T-helper 2 cell treated with Interferon-gamma antibody and Interleukin-4, amounts not matched to agents 5 μg/mL and 100 μg/mL, for 36 hours (primary cell): ENCODE data around the gene AVP.
"Not testable (repeated sequence)": the region's sequence is repeated elsewhere in the genome, so short reads cannot be mapped to it uniquely, and the experiment has no call there.

Source experiments
- DNase-seq: peaks from one replicate; pipeline ENCODE4 v3.0.0; 2021; ENCODE audit warnings: low spot score
- H3K27ac Mint-ChIP-seq: one replicate; pipeline ENCODE4 v1.8.0; 2021; ENCODE audit warnings: mild to moderate bottlenecking, mixed read lengths
- H3K27me3 Mint-ChIP-seq: one replicate; pipeline ENCODE4 v1.8.0; 2021; ENCODE audit warnings: low read depth, mixed read lengths
- H3K36me3 Mint-ChIP-seq: one replicate; pipeline ENCODE4 v1.8.0; 2021; ENCODE audit warnings: low read depth, mixed read lengths
- H3K4me1 Mint-ChIP-seq: one replicate; pipeline ENCODE4 v1.8.0; 2021; ENCODE audit warnings: low read depth, mixed read lengths
- H3K4me3 Mint-ChIP-seq: one replicate; pipeline ENCODE4 v1.8.0; 2022; ENCODE audit warnings: mild to moderate bottlenecking, moderate library complexity, mixed read lengths
- H3K9me3 Mint-ChIP-seq: one replicate; pipeline ENCODE4 v1.8.0; 2021; ENCODE audit warnings: mixed read lengths

The AVP gene

DNA sequence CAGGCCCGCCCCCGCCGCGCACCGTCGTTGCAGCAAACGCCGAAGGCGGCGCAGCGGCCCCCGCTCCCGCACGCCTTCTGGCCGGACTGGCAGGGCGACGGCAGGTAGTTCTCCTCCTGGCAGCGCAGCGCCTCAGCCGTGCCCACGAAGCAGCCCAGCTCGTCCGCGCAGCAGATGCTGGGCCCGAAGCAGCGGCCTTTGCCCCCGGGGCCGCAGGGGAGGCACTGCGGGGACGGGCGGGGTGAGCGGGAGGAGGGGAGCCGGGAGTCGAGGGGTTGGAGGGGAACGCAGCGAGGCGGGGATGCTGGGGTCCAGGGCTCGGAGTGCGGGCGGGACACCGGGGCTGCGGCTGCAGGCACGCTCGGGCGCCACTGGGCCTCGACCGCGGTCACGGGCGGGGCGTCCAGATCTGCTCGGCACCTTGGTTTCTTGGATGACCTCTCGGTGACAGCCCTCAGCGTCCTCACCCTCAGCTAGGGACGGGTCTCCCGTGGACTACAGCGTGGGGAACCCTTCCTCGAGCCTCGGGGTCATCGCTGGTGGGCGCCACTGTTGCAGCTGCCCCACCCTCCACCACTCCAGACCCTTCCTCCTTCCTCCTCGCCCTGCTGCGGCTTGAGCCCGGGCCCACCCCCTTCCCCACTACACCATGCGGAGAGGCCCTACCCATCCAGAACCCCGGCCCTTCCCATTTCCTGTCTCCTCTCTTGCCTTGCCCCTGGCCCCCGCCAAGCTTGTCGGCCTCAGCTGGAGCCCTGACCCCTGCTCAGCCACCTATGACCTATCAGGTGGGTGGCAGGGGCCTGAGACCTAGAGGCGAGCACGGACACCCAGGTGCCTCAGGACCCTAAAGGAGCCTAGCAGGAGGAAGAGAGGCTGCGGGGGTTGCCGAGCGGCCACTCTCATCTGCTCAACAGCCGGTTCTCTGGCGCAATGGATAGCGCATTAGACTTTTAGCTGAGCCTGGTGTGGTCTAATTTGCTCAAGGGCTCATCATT is 1.3 kb downstream of the AVP start:
- H3K36me3 Mint-ChIP-seq = no peaks in the 10 kb centered on the region
- peaks cover 49% of the 10 kb centered on the region for H3K27me3 Mint-ChIP-seq
- no peak overlapping the region for H3K27ac Mint-ChIP-seq
- no peak for DNase-seq
- H3K4me3 Mint-ChIP-seq = peak overlapping the region; percentile 41
- peaks cover 5% of the 10 kb centered on the region for H3K4me1 Mint-ChIP-seq
- H3K9me3 Mint-ChIP-seq = no peaks in the 10 kb centered on the region

DNA sequence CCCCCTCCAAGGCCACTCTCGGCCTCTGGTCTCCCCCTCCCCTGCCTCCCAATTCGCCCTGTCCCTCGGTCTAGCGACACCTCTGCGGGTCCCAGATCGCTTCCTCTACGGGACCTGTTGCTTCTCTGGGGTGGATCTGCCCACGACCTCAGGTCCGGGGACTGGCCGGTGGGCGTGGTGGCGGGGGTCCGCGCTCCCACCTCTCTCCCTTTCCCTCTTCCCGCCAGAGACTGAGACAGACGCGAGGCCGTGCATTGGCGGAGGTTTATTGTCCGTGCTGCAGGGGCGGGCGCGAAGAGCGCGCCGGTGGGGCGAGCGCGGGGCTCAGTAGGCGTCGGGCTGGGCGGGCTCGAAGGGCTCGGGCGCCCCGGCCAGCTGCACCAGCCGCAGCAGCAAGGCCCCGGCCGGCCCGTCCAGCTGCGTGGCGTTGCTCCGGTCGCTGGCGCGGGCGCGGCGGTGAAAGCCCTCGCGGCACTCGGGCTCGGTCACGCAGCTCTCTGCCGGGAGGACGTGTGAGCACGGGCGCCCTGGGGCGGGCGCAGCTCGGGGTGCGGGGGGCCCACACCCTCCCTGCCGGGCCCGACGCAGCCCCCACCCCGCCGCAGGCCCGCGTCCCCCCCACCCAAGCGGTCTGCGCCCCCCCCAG is 2.1 kb downstream of the AVP start:
- H3K27me3 Mint-ChIP-seq = peaks cover 49% of the 10 kb centered on the region

DNA sequence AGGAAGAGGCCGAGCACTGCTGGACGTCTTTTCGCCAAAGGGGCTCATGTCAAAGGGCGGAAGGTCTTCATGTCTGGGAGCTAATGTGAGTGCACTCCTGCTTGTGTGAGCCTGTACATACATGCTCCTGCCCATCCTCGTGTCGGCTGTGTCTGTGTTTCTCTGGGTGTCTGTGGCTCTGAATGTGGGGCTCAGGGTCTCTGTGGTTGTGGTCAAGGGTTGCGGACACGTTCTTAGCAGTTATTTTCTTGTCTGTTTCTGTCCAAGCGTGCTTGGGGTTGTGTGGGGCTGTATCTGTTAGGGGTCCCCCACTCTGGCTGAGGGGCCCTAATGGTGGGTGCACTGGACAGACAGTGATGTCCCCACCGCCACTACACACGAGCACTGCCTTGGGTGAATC is 2.9 kb downstream of the AVP start:
- Mint-ChIP-seq H3K36me3 (peaks cover 2% of the 10 kb centered on the region), H3K9me3 (peaks cover 5% of the 10 kb centered on the region), H3K27ac (no peak overlapping the region), H3K4me1 (peaks cover 16% of the 10 kb centered on the region), H3K27me3 (peaks cover 49% of the 10 kb centered on the region), H3K4me3 (peak overlapping the region; percentile 57)
- DNase-seq = no peak

More for the DNA sequence above, 2.1 kb downstream of the AVP start:
- Mint-ChIP-seq H3K27ac (no peak overlapping the region), H3K4me3 (peak overlapping the region; percentile 57), H3K9me3 (peaks cover 5% of the 10 kb centered on the region), H3K36me3 (peaks cover 2% of the 10 kb centered on the region), H3K4me1 (peaks cover 11% of the 10 kb centered on the region)
- DNase-seq = no peak

DNA sequence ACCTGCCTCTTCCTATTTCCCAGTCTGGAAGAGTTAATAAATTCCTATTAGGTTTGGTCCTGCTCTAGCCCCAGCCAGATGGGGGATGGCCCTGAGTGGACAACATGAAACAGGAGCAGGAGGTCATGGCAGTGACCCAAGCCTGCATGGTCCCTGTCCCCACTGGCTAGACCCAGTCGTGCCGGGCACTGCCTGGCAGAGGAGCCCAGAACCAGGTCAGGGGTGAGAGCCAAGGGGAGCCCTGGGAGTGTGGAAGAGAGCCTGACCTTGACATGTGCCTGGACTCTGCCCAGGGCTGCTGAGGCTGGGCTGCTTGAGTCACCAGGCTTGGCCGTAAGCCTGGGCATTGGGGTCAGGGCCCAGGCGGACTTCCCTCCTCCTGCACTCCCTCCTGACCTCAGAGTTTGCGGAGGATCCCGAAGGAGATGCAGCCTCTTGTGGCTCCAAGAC is 3.6 kb downstream of the AVP start:
- Mint-ChIP-seq H3K4me3 (no peak overlapping the region), H3K9me3 (peaks cover 5% of the 10 kb centered on the region), H3K4me1 (peaks cover 16% of the 10 kb centered on the region), H3K36me3 (peaks cover 2% of the 10 kb centered on the region), H3K27me3 (peaks cover 49% of the 10 kb centered on the region), H3K27ac (no peak overlapping the region)
- DNase-seq = no peak

DNA sequence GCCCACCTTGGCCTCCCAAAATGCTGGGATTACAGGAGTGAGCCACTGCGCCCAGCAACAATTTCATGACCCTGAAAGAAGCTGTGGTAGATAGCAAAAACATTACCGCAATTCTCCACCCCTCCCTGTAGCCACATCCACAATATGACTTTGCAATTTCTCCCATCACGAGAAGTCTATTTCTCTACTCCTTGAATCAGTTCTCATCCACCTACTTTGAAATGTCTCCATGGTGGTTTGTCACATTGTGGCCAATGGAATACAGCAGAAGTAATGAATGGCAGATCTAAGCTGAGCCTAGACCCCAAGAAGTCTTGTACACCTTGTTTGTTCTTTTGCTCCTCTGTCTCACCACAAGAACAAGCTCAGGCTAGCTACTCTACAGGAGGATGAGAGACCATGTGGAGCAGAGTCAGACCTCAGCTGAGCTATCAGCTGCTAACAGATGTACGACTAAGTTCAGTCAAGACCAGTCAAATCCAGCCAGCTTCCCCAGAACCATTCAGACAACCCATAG is 6.8 kb downstream of the AVP start:
- Mint-ChIP-seq H3K36me3 (peaks cover 2% of the 10 kb centered on the region), H3K4me1 (peaks cover 24% of the 10 kb centered on the region), H3K4me3 (peak overlapping the region; percentile 44), H3K9me3 (peaks cover 5% of the 10 kb centered on the region), H3K27ac (peak overlapping the region; percentile 78), H3K27me3 (peaks cover 29% of the 10 kb centered on the region)
- DNase-seq = no peak

DNA sequence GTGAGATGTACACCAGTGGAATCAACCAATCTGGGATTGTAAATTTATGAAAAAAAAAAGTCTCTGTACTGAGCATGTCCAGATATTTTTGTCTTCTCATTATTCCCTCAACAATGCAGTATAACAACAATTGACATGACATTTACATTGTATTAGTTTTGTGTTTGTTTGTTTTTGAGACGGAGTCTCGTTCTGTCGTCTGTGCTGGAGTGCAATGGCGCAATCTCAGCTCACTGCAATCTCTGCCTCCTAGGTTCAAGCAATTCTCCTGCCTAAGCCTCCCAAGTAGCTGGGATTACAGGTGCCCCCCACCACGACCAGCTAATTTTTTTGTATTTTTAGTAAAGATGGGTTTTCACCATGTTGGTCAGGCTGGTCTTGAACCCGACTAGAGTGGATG is 9.2 kb downstream of the AVP start:
- Mint-ChIP-seq H3K4me1 (peaks cover 30% of the 10 kb centered on the region), H3K27me3 (peaks cover 14% of the 10 kb centered on the region)
- not testable (repeated sequence) for H3K9me3 Mint-ChIP-seq, DNase-seq, H3K4me3 Mint-ChIP-seq, H3K27ac Mint-ChIP-seq, H3K36me3 Mint-ChIP-seq

DNA sequence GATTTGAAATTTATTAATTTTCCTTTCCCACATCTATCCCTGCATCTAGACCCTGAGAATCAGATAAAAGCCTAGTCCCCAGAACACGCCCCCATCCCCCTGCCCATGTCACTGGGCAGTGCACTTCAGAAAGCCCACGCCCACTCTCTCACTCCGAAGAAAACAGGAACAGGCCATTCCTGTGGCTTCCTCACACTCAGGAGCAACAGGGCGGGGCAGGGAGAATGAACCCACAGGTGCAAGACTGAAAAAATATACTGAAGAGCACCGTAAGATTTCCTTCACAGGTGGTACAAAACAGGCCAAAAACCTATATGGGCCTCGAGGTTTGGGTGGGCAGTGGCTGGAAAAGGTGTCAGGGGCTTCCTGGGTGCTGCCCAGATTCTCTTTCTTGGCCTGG is 9.7 kb downstream of the AVP start:
- no peak for DNase-seq
- H3K9me3 Mint-ChIP-seq = peaks cover 5% of the 10 kb centered on the region
- peaks cover 4% of the 10 kb centered on the region for H3K36me3 Mint-ChIP-seq
- peak overlapping the region; percentile 5 for H3K4me3 Mint-ChIP-seq
- H3K27me3 Mint-ChIP-seq = peaks cover 9% of the 10 kb centered on the region
- H3K27ac Mint-ChIP-seq = no peak overlapping the region
- peaks cover 30% of the 10 kb centered on the region for H3K4me1 Mint-ChIP-seq

DNA sequence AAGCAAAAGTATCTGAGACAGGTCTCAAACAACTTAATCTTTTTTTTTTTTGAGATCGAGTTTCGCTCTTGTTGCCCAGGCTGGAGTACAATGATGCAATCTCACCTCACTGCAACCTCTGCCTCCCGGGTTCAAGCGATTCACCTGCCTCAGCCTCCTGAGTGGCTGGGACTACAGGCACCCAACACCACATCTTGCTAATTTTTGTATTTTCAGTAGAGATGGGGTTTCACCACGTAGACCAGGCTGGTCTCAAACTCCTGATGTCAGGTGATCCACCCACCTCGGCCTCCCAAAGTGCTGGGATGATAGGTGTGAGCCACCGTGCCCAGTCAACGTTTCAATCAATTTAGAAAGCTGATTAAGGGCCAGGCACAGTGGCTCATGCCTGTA is 11.3 kb downstream of the AVP start:
- H3K9me3 Mint-ChIP-seq, H3K27ac Mint-ChIP-seq, DNase-seq, H3K27me3 Mint-ChIP-seq, H3K36me3 Mint-ChIP-seq: not testable (repeated sequence)
- Mint-ChIP-seq H3K4me3 (peak overlapping the region; percentile 9), H3K4me1 (peaks cover 30% of the 10 kb centered on the region)

DNA sequence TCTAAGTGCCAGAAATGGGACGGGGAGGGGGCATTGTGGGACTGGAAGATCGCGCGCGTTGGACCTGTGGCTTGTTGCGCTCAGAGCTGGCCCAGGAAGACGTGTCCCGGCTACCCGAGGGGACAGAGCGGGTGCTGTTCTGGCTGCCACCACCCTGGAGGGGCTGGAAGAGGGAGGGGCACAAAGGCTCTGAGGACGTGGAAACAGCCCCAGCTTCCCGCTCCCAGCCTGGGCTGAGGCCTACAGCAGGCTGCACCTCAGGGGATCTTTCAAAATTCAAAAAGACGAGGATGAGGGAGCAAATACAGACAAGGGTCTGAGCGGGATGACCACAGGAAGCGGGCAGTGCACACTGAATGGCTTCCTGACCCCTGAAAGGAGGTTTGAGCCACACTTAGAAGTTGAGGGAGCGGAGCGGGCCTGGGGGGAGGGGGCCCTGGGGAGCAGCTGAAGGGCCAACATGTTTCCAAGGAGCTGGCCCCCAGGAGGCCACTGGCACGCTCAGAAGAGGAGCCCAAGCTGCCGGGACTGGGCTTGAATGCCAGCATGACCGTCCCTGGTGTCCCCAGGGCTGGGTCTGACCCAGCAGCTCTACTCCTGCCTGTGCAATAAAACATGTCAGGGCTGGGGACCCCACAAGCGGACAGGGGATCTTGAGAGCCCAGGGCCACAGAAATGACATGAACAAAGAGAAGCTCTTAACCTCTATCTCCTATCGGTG is 11.8 kb downstream of the AVP start:
- H3K4me1 Mint-ChIP-seq = peaks cover 26% of the 10 kb centered on the region
- peak overlapping the region; percentile 65 for H3K27ac Mint-ChIP-seq

DNA sequence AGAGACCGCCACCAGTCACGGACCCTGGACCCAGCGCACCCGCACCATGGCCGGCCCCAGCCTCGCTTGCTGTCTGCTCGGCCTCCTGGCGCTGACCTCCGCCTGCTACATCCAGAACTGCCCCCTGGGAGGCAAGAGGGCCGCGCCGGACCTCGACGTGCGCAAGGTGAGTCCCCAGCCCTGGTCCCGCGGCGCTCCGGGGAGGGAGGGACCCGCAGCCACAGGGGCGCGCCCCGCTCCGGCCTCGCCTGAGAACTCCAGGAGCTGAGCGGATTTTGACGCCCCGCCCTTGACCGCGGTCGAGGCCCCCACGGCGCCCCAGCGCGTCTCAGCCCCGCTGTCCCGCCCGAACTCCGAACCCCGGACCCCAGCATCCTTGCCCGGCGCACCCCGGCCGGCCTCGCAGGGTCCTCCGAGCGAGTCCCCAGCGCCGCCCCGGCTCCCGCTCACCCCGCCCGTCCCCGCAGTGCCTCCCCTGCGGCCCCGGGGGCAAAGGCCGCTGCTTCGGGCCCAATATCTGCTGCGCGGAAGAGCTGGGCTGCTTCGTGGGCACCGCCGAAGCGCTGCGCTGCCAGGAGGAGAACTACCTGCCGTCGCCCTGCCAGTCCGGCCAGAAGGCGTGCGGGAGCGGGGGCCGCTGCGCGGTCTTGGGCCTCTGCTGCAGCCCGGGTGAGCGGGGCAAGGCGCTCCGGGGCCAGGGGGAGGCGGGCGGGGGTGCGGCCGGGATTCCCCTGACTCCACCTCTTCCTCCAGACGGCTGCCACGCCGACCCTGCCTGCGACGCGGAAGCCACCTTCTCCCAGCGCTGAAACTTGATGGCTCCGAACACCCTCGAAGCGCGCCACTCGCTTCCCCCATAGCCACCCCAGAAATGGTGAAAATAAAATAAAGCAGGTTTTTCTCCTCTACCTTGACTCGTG is 12.7 kb downstream of the AVP start, which contains the start of gene OXT:
OXT (plus strand) TSS at position 11 of the 920 bp plus-strand sequence; CDS start at position 47, 36 bp downstream.
- Mint-ChIP-seq H3K36me3 (peaks cover 2% of the 10 kb centered on the region), H3K4me1 (peaks cover 21% of the 10 kb centered on the region), H3K4me3 (peak within 1 kb of the TSS; percentile 81), H3K27ac (peak within 1 kb of the TSS; percentile 65), H3K9me3 (no peaks in the 10 kb centered on the region), H3K27me3 (peaks cover 7% of the 10 kb centered on the region)
- peak; percentile 41 for DNase-seq

More for the DNA sequence above, 11.8 kb downstream of the AVP start:
- H3K4me3 Mint-ChIP-seq = peak overlapping the region; percentile 81
- peaks cover 2% of the 10 kb centered on the region for H3K36me3 Mint-ChIP-seq
- H3K27me3 Mint-ChIP-seq = peaks cover 7% of the 10 kb centered on the region
- H3K9me3 Mint-ChIP-seq = peaks cover 2% of the 10 kb centered on the region
- no peak for DNase-seq

DNA sequence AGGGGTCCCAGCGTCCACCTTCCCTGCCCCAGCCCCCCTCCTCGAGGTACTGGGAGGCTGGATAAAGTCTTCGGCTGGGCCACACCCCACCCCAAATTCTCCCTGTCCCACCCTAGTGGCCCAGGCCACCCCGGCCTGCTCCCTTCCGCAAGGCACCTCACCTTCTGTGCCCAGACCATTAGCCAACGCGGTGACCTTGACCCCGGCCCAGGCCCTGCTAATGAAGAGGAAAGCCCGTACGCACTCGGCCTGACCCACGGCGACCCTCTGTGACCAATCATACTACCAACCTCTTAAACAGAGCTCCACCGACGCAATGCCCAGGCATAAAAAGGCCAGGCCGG is 13.3 kb downstream of the AVP start:
- Mint-ChIP-seq H3K27me3 (peaks cover 7% of the 10 kb centered on the region), H3K27ac (peak overlapping the region; percentile 6), H3K9me3 (no peaks in the 10 kb centered on the region), H3K36me3 (peaks cover 2% of the 10 kb centered on the region), H3K4me1 (peaks cover 19% of the 10 kb centered on the region), H3K4me3 (peak overlapping the region; percentile 79)
- DNase-seq = no peak

DNA sequence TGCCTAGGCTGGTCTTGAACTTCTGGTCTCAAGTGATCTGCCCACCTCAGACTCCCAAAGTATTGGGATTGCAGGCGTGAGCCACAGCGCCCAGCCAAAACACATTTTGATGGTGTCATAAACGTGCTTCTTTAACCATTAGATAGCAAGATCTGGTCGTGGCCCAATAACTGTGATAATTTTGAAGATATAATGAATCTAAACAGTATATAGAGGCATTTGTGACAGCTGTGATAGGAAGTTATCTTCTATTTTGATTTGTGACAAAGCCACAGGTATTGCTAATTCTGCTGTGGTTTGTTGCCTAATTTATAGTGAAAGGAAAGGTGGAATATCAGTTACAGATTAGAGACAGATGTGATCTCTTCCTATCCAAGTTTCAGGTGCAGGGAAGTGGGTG is 13.8 kb downstream of the AVP start:
- H3K27ac Mint-ChIP-seq = peak overlapping the region; percentile 24
- peaks cover 7% of the 10 kb centered on the region for H3K27me3 Mint-ChIP-seq
- DNase-seq = no peak
- peaks cover 19% of the 10 kb centered on the region for H3K4me1 Mint-ChIP-seq
- no peaks in the 10 kb centered on the region for H3K9me3 Mint-ChIP-seq
- peaks cover 2% of the 10 kb centered on the region for H3K36me3 Mint-ChIP-seq
- H3K4me3 Mint-ChIP-seq = peak overlapping the region; percentile 79
